ENCODE results near the gene ANTXR2.

GRCh38 chr4:80035336-80035735 is 37.7 kb downstream of the ANTXR2 start:
- TF ChIP-seq CTCF (IDR thresholded peaks at IDR 0.05; ENCODE audit: low read length) (no peak), EZH2phosphoT487 (IDR thresholded peaks at IDR 0.05; ENCODE audit: low read length) (no peak)

All from MM.1S (cell line).